EH (cell line): Measurements from ENCODE around the gene LMOD2.

Source experiments
- DNase-seq: peaks from one replicate; pipeline ENCODE4 v3.0.0-alpha.2; 2015; ENCODE audit warnings: low read depth

Gene LMOD2

GRCh38 chr7:123673752-123674398 is 18.2 kb downstream of the LMOD2 start:
- DNase-seq, result no peak

- peak; percentile 43 for DNase-seq
Measured at GRCh38 chr7:123674399-123675180, 18.9 kb downstream of the LMOD2 start.

- peak; percentile 51 for DNase-seq
Measured at GRCh38 chr7:123675181-123675473, 19.5 kb downstream of the LMOD2 start.

- DNase-seq, result no peak
Measured at GRCh38 chr7:123677061-123677715, 21.5 kb downstream of the LMOD2 start.

- DNase-seq, result no peak
Measured at GRCh38 chr7:123679614-123680013, 23.9 kb downstream of the LMOD2 start.

GRCh38 chr7:123680580-123680979 is 24.9 kb downstream of the LMOD2 start:
- no peak for DNase-seq

- no peak for DNase-seq
Measured at GRCh38 chr7:123681561-123681960, 25.9 kb downstream of the LMOD2 start.

GRCh38 chr7:123682690-123683089 is 27.0 kb downstream of the LMOD2 start:
- peak; percentile 80 for DNase-seq

GRCh38 chr7:123687161-123687560 is 31.5 kb downstream of the LMOD2 start:
- DNase-seq, result no peak

GRCh38 chr7:123687727-123688126 is 32.1 kb downstream of the LMOD2 start:
- DNase-seq, result no peak

- no peak for DNase-seq
Measured at GRCh38 chr7:123689250-123689649, 33.6 kb downstream of the LMOD2 start.

- no peak for DNase-seq
Measured at GRCh38 chr7:123690550-123690949, 34.9 kb downstream of the LMOD2 start.

GRCh38 chr7:123692471-123692877 is 36.8 kb downstream of the LMOD2 start:
- no peak for DNase-seq

GRCh38 chr7:123695944-123696677 is 40.4 kb downstream of the LMOD2 start:
- peak; percentile 16 for DNase-seq

GRCh38 chr7:123705211-123705901 is 49.7 kb downstream of the LMOD2 start:
- no peak for DNase-seq

GRCh38 chr7:123709525-123709924 is 53.9 kb downstream of the LMOD2 start:
- DNase-seq, result no peak

- no peak for DNase-seq
Measured at GRCh38 chr7:123710683-123711082, 55.0 kb downstream of the LMOD2 start.

- DNase-seq, result no peak
Measured at GRCh38 chr7:123711832-123712293, 56.2 kb downstream of the LMOD2 start.

GRCh38 chr7:123712619-123713018 is 57.0 kb downstream of the LMOD2 start:
- peak; percentile 71 for DNase-seq
